ENCODE results near the gene PDK1. TPM values are rescaled to one million over a fixed set of nuclear protein-coding genes. Genes with fewer than 3 reads are reported as not detected.
"Not testable (repeated sequence)": the region's sequence is repeated elsewhere in the genome, so short reads cannot be mapped to it uniquely, and the experiment has no call there.

The PDK1 gene
- polyA plus RNA-seq, 1 donor from 2014 or later: 17.9 TPM

DNA sequence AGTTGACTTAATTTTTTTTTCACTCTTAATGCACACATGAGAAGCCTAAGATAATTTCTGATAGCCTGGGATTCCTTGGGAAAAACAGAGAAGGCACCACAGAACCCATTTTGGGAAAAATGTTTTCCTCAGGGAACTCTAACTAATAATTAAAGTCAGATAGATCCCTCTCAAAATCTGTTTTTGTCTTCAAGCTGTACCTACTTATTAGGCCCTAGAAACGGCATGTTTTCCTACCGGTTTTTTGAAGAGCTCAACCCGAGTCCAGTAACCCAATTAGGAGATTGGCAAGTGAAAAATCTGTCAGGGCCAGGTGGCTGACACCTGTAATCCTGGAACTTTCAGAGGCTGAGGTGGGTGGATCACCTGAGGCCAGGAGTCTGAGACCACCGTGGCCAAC lies 16.1 kb upstream of the PDK1 start:
- no peaks in the 10 kb centered on the region for H3K27me3 Mint-ChIP-seq
- H3K9me3 Mint-ChIP-seq: peaks cover under 1 to 27% (median 12%) of the 10 kb centered on the region in 3 donors
- no peak overlapping the region for H3K27ac Mint-ChIP-seq
- H3K36me3 Mint-ChIP-seq: peaks cover 21% of the 10 kb centered on the region
- peaks cover 0 to 1% (median 0%) of the 10 kb centered on the region in 3 donors for H3K4me1 Mint-ChIP-seq
- H3K4me3 Mint-ChIP-seq: peak overlapping the region in 1 of 4 donors; percentile 9

- Mint-ChIP-seq H3K27me3 (no peaks in the 10 kb centered on the region), H3K27ac (no peak overlapping the region), H3K4me3 (no peak overlapping the region), H3K4me1 (peaks cover 0 to 1% (median 0%) of the 10 kb centered on the region in 3 donors), H3K9me3 (peaks cover 0 to 21% (median 9%) of the 10 kb centered on the region in 3 donors), H3K36me3 (peaks cover 18% of the 10 kb centered on the region)
Observed at GRCh38 chr2:172540421-172540820, 15.5 kb upstream of the PDK1 start.

DNA sequence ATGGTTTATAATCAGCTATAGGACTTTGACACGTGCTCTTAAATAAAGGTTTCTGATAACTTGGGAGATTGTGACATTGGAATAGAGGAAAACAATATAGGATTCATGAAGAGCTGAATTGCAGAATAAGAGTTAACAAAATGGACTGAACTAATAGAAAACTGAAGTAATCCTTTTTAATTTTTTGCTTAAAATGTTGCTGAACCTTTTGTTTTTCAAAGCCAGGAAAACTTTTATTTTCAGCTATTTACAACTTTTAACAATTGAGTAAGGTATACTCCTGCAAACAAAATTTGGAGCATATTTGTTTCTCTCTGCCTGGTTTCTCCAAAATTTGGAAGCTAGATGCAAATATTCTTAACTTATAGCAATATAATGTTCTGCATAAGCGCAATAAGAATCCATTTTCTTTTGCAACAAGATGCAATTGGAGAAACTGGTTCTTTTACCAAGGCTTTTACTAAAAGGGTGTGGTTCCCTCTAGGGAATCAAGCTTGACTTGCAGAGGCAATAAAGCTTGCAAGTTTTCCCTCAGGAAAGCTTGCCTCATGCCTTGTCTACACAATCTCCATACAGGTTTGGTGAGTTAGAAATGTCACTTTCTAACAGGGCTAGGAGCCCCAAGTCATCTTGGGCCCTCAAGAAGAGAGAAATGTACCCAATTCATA lies 10.3 kb upstream of the PDK1 start:
- Mint-ChIP-seq H3K9me3 (peaks cover 0 to 16% (median 13%) of the 10 kb centered on the region in 3 donors), H3K27me3 (no peaks in the 10 kb centered on the region)

DNA sequence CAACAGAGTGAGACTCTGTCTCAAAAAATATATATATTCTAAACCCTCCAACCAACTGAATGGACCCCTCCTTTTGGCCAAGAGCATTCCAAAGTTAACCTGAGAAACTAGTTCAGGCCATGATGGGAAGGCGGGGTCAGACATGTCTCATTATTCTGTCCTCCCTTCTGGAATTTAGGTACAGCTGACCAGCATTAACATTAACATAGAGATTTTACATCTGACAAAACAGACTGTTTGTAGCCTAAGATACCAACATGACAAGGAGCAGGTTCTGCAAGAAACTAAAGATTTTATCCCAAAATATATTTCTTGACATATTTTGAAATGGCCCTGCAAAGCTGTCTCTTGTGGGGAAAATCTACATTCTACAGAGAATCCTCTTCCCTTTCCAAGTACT lies 6.8 kb upstream of the PDK1 start:
- no peak overlapping the region for H3K4me3 Mint-ChIP-seq
- H3K4me1 Mint-ChIP-seq: peaks cover 0 to 4% (median 4%) of the 10 kb centered on the region in 3 donors
- peaks cover 12% of the 10 kb centered on the region for H3K36me3 Mint-ChIP-seq
- no peak overlapping the region for H3K27ac Mint-ChIP-seq
- H3K9me3 Mint-ChIP-seq: peaks cover 0 to 8% (median 4%) of the 10 kb centered on the region in 3 donors
- no peaks in the 10 kb centered on the region for H3K27me3 Mint-ChIP-seq

More for the DNA sequence above, 10.3 kb upstream of the PDK1 start:
- H3K4me3 Mint-ChIP-seq: no peak overlapping the region
- no peak overlapping the region for H3K27ac Mint-ChIP-seq
- peaks cover 15% of the 10 kb centered on the region for H3K36me3 Mint-ChIP-seq
- H3K4me1 Mint-ChIP-seq: peaks cover 0 to 6% (median 2%) of the 10 kb centered on the region in 3 donors

- peak overlapping the region in 1 of 4 donors; percentile 23 for H3K4me3 Mint-ChIP-seq
- H3K27me3 Mint-ChIP-seq, H3K4me1 Mint-ChIP-seq, H3K27ac Mint-ChIP-seq, H3K9me3 Mint-ChIP-seq: not testable (repeated sequence)
- H3K36me3 Mint-ChIP-seq: peaks cover 12% of the 10 kb centered on the region
Observed at GRCh38 chr2:172549802-172550201, 6.1 kb upstream of the PDK1 start.

- H3K27ac Mint-ChIP-seq: no peak overlapping the region
- peaks cover 12% of the 10 kb centered on the region for H3K36me3 Mint-ChIP-seq
- H3K4me1 Mint-ChIP-seq: peaks cover 8 to 12% (median 8%) of the 10 kb centered on the region in 3 donors
- peaks cover 0 to 5% (median 0%) of the 10 kb centered on the region in 3 donors for H3K9me3 Mint-ChIP-seq
- no peaks in the 10 kb centered on the region for H3K27me3 Mint-ChIP-seq
- H3K4me3 Mint-ChIP-seq: no peak overlapping the region
Observed at GRCh38 chr2:172550419-172550818, 5.5 kb upstream of the PDK1 start.

DNA sequence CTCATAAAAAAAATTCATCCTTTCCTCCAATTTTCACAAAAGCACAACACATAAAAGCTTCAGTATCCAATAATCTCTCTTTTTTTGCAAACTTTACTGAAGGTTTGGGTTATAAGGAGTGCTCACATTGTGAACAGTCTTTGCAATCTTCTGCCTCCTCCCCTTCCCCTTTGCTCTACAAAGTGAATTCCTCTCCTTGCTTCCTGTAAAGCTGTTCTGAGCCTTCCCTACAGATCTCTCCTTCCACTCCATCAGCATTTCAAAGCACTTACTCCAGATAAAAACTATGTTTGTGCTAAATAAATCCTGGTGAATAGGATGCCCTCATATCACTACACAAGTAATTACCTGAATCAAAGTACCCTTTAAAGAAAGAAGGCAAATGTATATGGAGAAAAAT lies 4.6 kb upstream of the PDK1 start:
- peaks cover 6 to 10% (median 9%) of the 10 kb centered on the region in 3 donors for H3K4me1 Mint-ChIP-seq
- peaks cover 0 to 5% (median 0%) of the 10 kb centered on the region in 3 donors for H3K9me3 Mint-ChIP-seq
- H3K27me3 Mint-ChIP-seq: no peaks in the 10 kb centered on the region
- H3K4me3 Mint-ChIP-seq: no peak overlapping the region
- H3K27ac Mint-ChIP-seq: no peak overlapping the region
- peaks cover 12% of the 10 kb centered on the region for H3K36me3 Mint-ChIP-seq

- H3K9me3 Mint-ChIP-seq: peaks cover 0 to 3% (median 0%) of the 10 kb centered on the region in 3 donors
- H3K4me1 Mint-ChIP-seq: peaks cover 15 to 19% (median 17%) of the 10 kb centered on the region in 3 donors
- no peaks in the 10 kb centered on the region for H3K27me3 Mint-ChIP-seq
- H3K4me3 Mint-ChIP-seq: peak overlapping the region in 1 of 4 donors; percentile 68
- H3K27ac Mint-ChIP-seq: no peak overlapping the region
- H3K36me3 Mint-ChIP-seq: peaks cover 9% of the 10 kb centered on the region
Observed at GRCh38 chr2:172552547-172553291, 3.2 kb upstream of the PDK1 start.

DNA sequence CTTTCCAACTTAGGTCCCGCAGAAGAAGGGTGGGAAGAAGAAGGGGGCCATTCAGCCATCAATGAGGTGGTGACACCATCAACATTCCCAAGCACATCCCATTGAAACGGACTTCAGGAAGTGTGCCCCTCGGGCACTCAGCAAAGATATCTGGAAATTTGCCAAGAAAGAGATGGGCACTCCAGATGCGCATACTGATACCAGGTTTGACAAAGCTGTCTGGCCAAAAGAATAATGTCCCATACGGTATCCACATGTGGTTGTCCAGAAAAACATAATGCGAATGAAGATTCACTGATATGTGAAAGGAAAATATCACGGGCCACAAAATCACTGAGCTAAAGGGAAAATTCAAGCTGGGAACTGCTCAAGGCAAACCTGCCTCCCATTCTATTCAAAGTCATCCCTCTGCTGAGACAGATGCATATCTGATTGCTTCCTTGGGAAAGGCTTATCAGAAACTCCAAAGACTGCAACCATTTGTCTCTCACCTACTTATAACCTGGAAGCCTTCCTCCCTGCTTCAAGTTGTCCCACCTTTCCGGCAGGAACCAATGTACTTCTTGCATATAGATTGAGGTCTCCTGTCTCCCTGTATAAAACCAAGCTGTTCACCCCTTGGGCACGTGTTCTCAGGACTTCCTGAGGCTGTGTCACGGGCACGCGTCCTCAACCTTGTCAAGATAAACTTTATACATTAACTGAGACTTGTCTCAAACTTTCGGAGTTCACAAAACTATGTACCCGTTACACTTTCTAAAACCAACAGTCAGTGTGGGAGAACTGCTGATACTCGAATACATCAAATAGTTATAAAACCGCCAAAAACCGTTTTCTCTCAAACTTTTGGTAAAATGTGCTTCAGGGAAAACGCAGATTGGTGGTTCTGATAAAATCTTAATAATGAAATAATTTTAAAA lies 1.3 kb upstream of the PDK1 start:
- peak overlapping the region; percentile 11 to 99 (median 92) for H3K27ac Mint-ChIP-seq
- H3K36me3 Mint-ChIP-seq: peaks cover 11% of the 10 kb centered on the region
- H3K4me1 Mint-ChIP-seq: peaks cover 20 to 24% (median 21%) of the 10 kb centered on the region in 3 donors
- H3K9me3 Mint-ChIP-seq: no peaks in the 10 kb centered on the region
- no peaks in the 10 kb centered on the region for H3K27me3 Mint-ChIP-seq
- H3K4me3 Mint-ChIP-seq: peak overlapping the region; percentile 57 to 92 (median 79)

GRCh38 chr2:172555272-172555521 lies 693 bp upstream of the PDK1 start:
- H3K4me1 Mint-ChIP-seq: peaks cover 20 to 24% (median 21%) of the 10 kb centered on the region in 3 donors
- peaks cover 11% of the 10 kb centered on the region for H3K36me3 Mint-ChIP-seq
- H3K4me3 Mint-ChIP-seq: peak overlapping the region; percentile 92 to 97 (median 96)
- H3K27ac Mint-ChIP-seq: peak overlapping the region; percentile 92 to 99 (median 96)
- no peaks in the 10 kb centered on the region for H3K27me3 Mint-ChIP-seq
- no peaks in the 10 kb centered on the region for H3K9me3 Mint-ChIP-seq

- peaks cover 5% of the 10 kb centered on the region for H3K36me3 Mint-ChIP-seq
- no peaks in the 10 kb centered on the region for H3K27me3 Mint-ChIP-seq
- peak overlapping the region in 2 of 3 donors; percentile 92 for H3K27ac Mint-ChIP-seq
- H3K9me3 Mint-ChIP-seq: no peaks in the 10 kb centered on the region
- peaks cover 20 to 25% (median 21%) of the 10 kb centered on the region in 3 donors for H3K4me1 Mint-ChIP-seq
- peak overlapping the region; percentile 92 to 98 (median 94) for H3K4me3 Mint-ChIP-seq
Observed at GRCh38 chr2:172556284-172557033, 569 bp downstream of the PDK1 start.

DNA sequence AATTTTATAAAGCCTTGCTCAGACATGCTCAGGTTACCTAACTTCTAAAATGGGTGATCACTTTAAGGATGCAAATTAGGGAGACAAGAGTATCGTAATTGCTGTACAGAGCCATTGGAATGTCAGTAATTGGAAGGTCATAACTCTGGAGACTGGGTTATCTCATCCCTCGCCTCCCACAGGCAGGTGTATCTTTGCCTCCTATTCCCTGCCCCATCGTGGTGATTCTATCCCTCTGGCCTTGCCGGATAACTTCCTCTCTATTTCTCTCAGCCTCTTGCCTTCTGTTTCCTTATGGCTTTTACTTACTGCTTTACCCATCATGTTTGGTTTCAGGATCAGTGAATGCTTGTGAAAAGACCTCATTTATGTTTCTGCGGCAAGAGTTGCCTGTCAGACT lies 2.5 kb downstream of the PDK1 start:
- Mint-ChIP-seq H3K4me3 (peak overlapping the region; percentile 13 to 92 (median 54)), H3K4me1 (peaks cover 20 to 25% (median 21%) of the 10 kb centered on the region in 3 donors), H3K27ac (peak overlapping the region in 1 of 3 donors; percentile 75), H3K36me3 (peaks cover 5% of the 10 kb centered on the region), H3K9me3 (no peaks in the 10 kb centered on the region), H3K27me3 (no peaks in the 10 kb centered on the region)

- Mint-ChIP-seq H3K27ac (no peak overlapping the region), H3K4me3 (no peak overlapping the region), H3K27me3 (no peaks in the 10 kb centered on the region), H3K4me1 (peaks cover 11 to 17% (median 15%) of the 10 kb centered on the region in 3 donors), H3K36me3 (peaks cover 8% of the 10 kb centered on the region), H3K9me3 (no peaks in the 10 kb centered on the region)
Observed at GRCh38 chr2:172560721-172561120, 4.8 kb downstream of the PDK1 start.

DNA sequence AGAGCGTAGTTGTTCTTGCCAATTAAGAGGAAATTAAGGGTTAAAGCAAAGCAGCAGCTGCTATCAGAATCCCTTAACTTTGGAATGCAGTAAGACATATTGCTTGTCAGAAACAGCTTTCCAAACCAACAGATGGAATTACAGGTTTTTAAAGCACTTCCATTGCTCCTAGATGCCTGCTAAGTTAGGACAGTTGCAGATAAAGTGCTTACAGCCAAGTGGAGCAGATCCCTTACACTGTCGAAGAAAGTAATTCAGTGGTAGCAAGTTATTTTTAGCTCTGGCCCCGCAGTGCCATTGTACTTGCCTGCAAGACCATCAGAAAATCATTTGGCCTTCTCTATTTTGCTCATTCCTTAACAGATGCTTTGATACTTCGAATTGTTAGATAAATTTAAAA lies 5.4 kb downstream of the PDK1 start:
- Mint-ChIP-seq H3K27ac (no peak overlapping the region), H3K27me3 (no peaks in the 10 kb centered on the region), H3K36me3 (peaks cover 9% of the 10 kb centered on the region), H3K4me1 (peaks cover 11 to 17% (median 15%) of the 10 kb centered on the region in 3 donors), H3K9me3 (no peaks in the 10 kb centered on the region), H3K4me3 (no peak overlapping the region)

Data from IgD-negative memory B cell (primary cell).